HG03439 (cell line): ENCODE data around the gene CALM1.
"Not testable (repeated sequence)": the region's sequence is repeated elsewhere in the genome, so short reads cannot be mapped to it uniquely, and the experiment has no call there.

Experiments
- ATAC-seq: cut with Tn5 transposase; IDR thresholded peaks from one replicate; pipeline ENCODE4 v1.9.1; 2021; ENCODE audit warnings: mild to moderate bottlenecking, moderate library complexity; ENCODE audit not compliant: unreplicated experiment

CALM1 gene

DNA sequence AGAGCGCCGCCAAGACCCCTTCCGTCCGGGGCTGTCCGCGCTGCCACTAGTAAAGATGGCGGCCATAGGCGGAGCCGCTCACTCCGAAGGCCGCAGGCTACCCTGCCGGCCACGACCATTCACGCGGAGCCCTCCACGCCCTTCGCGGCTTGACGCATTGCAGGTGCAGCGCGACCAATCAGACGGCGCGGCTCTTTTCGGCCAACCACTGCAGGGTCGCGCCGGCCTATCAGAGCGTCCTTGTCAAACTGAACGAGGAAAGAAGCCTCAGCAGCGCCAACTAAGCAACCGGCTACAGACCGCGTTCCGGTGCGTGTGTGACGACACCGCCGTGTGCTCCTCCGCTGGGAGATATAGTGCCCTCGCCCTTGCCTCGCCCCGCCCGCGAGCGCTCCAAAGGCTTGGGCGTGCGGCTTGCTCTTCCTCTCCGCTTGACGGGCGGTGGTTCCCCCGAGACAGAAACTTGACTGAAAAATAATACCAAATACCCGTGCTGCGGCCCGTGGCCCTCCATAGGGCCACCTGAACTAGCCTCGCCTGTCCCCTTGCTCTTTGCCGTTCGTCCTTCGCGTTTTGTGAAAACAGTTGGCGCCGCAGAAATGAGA, 13.6 kb upstream of the CALM1 start:
- peak; percentile 91 for ATAC-seq

DNA sequence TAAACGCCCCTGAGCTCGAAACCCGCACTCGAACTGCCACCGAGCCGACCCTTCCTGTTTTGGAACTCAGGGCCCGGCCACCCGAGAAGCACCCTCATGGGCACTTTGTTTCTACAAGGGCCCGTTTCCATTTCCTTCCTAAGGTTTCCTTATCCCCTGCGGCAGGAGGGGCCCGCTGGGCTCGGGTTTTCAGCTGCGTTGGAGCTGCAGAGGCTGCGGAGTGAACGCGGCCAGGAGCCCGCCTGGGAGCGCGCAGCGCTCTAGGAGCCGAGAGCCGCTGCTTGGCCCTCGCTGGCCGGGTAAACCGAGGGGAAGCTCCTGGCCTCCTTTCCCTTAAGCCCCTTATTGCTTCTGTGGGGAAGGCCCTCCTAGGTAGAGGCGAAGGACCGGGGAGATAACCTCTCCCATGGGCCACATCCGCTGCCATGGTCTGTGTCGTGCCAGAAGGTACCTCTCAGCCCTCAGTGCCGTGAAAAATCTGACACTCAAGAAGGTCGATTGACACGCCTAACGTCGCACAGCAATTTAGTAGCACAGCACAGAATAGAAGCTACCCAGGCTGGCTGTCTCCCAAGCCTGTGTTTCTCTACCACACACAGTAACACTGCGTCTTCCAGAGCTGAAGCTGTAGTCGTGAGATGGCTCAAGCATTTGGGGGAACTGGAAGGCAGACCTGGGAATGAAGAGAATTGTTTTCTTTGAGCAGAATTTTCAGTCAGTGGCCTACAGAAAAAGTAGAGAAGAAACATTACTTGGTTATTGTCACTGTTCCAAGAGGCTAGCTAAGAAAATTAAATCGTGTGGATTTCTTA, 12.9 kb upstream of the CALM1 start:
- peak; percentile 13 for ATAC-seq

DNA sequence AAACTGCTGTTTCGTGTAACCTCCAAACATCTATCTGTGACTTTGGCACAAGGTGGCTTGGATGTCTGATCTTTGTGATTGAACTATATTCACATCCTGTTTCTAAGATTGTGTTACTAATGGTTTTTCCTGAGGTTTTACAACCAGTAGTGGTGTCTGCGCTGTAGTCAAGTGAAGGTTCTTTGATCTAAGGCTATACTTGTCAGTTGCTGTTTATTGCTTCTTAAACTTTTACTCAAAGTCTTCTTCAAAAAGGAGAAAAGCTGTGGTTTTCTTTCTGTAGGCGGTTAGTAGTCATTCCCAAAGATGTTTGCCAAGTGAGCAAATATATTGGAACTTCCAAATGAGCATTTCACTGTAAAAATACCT, 12.3 kb upstream of the CALM1 start:
- no peak for ATAC-seq

DNA sequence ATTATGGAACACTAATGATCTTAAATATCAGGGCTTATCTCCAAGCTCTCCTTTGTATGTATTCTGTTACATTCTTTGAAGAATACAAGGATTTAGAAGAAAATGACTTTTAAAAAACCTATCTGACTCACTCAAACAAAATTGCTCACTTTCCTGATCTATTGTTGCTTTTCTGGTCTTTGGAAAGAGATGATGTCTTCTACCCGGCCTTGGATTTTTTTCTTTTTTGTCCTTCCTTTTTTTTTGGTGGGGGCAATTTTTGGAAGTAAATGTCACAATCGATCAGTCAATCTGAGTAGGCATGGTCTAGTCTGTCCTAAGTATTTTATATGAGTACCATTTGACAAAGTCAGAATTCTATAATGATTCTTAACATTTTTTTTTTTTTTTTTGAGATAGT, 10.5 kb upstream of the CALM1 start:
- ATAC-seq, result no peak

DNA sequence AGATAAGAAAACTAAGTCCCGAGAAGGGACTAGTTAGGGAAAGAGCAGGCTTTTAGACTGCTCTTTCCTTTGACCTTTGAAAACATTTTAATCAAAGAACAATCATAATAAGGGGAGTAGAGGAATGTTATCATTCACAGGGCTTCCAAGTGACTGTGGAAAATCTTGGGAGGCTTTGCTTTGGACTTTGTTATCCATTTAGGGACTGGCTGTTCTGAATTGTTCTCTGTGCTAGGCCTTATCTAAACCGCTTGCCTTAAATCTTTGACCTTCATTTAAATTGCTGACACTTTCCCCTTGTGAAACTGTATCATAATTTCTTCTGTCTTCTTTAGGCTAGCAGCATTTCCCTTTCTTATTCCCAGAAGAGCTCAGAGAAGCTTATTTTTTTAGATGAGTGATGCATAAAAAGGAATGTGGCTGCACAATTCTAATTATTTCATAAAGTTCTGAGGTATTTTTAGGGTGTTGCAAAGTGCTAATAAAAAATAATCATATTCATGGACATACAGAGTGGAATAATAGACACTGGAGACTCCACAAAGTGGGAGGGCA, 9.5 kb upstream of the CALM1 start:
- ATAC-seq, result no peak

DNA sequence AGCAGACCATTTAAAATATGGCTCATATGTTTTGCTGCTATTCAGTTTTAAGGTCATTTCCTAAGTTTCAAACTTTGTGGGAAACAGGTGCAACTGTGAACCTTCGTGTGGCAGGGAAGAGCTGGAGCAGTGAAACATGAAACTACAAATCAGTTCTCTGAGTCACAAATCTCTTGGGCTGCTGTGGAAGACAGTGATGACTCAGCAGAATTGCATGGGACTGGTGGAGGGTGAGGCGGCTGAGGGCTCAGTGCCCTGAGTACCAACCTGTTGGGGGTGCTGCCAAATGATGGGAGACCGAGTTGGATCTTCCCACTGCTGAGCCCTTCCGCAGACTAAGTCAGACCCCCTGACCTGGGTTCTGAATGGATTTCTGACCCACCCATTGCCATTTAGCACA, 8.4 kb upstream of the CALM1 start:
- ATAC-seq, result no peak

DNA sequence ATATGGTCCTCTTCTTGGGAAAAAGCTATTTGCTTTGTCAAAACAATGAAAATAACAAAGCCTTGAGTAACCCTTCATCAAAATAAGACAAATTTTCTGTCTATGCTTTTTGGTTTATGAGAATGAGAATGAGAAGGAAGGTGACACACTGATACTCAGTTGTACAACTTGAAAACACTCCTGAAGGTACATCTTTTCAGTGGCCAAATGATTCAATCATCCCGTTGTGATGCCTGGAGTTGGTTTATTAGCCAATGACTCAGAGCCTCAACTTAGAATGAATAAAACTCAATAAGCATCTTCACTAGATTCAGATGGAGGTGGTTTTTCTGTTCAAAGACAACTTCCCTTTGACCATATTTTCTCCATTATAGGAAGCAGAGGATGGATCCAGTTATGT, 7.8 kb upstream of the CALM1 start:
- ATAC-seq, result no peak

DNA sequence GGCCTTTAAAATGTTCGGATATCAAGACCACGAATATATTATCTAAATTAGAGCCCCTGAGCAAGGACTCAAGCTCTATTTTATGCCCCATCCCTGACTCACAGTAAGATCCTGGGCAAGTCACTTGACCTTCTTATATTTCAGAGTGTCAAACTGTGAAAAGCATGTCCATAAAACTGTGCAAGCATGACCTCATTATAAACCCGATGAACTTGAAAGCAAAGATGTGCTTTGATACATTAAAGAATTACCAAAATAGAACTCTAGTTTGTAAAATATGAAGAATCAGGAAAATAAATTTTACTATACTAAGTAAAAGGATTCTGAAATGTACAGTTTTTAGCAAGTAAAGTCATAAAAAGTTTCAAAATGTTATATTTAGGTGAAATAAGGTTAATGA, 2.9 kb upstream of the CALM1 start:
- no peak for ATAC-seq

DNA sequence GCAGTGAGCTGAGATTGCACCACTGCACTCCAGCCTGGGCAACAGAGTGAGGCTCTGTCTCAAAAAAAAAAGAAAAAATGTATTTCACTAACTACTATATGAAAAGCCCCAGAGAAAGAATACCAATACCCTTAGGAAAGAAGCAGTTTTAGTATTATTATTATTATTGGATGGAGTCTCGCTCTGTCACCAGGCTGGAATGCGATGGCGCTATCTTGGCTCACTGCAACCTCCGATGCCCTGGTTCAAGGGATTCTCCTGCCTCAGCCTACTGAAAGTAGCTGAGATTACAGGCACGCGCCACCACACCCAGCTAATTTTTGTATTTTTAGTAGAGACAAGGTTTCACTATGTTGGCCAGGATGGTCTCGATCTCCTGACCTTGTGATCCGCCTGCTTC, 2.0 kb upstream of the CALM1 start:
- not testable (repeated sequence) for ATAC-seq

DNA sequence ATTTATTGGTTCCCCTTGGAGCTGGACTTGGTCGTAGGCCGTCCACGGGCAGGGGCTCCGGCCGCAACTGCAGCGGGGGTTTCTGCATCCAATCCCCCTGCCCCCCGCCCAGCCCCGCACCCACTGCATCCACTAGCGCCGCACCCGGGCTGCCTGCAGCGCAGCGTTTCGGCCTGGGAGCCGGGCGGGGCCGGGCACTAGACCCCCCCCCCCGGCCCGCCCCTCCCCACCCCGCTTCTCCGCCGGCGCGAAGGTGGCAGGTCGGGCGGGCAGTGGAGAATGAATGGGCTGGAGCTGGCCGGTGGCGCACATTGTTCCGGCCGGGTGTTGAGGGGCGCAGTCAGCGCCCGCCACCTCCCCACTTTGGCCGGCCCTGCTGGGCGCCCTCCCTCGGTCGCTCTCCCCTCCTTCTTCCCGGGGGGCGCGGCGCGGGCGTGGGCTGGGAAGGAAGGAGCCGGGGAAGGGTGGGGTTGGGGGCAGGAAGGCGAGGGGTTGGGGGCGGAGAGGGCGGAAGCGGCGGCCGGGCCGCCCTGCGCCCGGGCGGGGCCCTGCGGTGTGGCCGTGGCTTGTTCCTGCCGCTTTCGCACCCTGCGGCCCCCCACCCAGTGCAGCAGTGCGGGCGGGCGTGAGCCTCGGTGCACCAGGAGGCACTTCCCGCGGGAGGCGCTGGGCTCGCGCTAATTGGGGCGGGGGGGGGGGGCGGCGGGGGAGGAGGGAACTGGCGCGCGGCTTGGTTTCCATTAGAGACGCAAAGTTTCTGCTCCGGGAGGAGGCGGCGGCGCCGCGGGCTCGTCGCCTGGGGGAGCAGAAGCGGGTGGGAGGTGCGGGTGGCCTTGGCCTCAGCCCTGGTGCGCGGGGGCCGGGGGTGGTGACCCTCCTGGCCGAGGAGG, 841 bp downstream of the CALM1 start:
- peak; percentile 9 for ATAC-seq

DNA sequence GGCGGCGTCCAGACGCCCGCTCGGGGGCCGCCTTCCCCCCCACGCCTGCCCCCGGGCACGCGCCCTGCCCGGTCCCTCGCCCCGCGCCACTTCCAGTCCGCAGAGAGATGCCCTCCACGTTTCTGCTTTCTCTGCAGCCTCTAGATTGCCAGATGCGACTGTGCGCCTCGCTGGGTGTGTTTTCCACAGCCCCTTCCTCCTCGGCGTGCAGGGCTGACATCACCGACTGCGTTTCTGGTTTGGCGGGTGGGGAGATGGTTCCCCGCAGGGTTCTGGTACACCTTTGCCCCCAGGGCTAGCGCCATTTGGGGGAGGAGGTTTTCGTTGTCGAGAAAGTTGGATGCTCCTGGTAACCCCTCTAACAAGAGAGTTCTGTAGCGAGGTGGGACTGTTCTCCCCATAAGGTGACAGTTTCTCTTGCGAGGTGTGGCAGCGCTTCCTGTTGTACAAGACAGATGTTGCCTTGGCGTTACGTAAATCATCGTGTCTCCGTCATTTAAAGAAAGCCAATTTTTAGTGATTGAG, 1.5 kb downstream of the CALM1 start:
- peak; percentile 19 for ATAC-seq

DNA sequence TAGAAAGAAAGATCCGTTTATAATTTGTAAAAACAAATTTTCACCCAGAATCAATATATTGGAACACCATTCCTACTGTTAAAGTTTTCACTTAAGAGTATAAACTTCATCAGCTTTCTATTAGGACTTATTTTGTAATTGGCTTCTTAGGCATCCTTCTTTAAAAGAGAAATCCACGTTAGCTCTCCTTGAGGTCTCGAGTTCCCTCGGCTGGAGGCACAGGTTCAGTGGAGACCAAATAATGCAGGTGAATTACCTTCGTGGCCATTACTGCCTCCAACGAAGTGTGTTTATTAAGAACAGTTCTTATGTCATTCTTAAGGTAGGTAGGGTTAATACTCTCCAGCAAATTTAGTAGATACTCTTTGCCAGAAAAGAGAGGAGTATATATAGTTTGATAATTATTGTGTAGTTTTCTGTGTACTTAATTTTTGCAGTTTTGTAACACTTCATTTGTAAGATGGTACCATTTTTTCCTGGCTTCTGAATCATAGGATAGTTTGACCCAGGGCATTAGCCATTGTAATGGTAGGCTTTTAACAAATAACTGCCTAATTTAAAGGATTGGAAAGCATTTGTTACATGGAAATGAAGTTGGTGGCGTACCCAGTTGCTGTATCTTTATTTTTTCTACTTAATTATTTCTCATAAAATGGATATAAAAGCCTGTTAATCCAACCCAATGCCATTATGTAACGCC, 2.2 kb downstream of the CALM1 start:
- ATAC-seq, result no peak

DNA sequence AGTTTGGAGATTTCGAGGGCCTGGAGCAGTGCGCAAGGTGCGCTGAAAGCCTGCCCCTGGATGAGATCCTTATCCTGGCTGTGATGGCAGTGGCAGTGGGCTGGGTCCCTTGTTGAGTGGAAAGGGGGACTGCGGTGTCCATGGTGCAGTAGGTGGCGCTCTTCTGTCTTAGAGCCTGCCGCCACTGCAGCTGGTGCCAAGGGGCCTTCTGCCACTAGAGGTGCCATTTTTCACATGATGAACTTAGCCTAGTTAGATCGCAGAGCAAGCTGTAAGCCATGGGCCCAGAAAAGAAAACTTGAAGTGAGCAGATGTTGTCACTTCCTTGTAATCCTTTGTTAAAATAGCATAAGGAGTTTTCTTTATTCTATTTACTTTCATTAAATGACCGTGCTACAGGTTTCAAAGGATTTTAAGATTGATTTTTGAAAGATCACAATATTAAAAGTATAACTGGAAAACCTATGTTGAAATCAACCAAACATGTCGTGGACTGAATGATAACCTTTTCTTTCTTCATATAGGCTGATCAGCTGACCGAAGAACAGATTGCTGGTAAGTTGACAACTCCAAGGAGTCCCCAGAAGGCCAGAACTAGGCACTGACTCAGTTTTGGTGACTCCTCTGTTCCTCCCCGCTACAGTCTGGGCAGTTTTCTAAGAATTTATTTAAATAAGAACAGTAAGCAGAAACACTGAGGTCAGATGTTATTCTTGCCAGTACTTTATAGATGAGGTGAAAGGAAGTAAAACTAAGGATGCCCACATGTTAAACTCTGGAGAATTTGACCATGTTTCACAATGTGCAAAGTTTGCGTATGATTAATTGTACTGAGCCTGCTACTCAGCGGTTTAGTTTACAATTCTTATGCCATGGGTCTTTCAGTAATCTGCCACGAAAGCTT, 3.0 kb downstream of the CALM1 start:
- ATAC-seq, result peak; percentile 49

DNA sequence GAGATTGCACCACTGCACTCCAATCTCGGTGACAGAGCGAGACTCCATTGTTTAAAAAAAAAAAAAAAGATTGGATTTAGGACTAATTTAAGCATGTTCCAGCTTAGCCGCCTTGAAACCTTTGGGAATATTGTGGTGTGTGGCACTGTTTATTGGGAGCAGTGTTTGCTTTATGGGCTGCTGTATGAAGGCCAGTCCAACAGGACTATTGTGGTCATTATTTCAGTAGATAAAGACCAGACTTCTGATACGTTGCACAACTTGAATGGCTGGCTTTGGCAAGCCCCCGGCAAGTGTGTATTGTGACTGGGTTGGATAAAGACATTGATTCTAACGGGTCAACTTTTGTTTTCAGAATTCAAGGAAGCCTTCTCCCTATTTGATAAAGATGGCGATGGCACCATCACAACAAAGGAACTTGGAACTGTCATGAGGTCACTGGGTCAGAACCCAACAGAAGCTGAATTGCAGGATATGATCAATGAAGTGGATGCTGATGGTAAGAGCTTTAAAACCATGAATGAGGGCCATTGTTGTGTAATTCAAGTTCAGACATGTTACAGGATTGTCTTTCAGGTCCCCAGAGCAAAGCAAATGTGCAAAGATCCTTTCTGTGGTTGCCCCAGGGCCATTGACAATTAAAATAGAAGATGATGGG, 4.2 kb downstream of the CALM1 start:
- no peak for ATAC-seq

DNA sequence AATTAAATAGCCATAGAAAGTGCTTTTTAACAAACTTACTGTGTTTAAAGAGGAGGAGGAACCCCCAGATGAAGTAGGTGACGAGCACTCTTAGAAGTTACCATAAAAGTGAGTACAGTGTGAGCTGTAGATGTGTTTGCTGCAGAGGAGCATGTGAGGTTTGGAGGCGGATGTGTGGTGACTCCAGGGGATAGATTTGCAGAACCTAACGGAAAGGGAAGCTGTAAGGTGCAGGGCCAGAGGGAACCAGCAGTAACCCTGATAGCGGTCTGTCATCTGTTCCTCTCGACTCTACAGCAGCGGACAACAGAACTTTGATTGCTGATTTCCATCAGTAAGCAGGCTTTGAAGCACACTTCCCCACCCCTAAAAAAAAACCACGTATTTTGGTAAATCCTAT, 5.2 kb downstream of the CALM1 start:
- ATAC-seq, result no peak

DNA sequence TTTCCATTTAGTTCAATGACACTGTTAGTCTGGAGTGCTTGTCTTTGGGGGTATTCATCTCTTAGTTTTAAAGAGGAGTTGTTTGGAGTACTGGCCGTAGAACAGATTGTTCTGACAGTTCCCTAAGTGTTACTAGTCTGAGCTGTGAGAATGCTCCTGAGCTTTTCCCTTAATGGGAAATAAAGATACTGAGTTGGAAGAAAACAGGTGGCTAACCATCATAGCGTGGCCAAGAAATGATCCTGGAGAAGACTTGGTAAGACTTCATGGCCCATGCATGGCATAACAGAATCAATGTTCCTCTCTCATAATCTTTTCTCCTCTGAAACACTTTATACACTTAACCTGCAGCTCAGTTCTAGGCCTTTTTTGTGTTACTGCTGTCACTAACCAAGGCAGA, 6.2 kb downstream of the CALM1 start:
- no peak for ATAC-seq

DNA sequence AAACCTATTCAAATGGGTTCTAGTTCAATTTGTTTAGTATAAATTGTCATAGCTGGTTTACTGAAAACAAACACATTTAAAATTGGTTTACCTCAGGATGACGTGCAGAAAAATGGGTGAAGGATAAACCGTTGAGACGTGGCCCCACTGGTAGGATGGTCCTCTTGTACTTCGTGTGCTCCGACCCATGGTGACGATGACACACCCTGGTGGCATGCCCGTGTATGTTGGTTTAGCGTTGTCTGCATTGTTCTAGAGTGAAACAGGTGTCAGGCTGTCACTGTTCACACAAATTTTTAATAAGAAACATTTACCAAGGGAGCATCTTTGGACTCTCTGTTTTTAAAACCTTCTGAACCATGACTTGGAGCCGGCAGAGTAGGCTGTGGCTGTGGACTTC, 8.3 kb downstream of the CALM1 start:
- no peak for ATAC-seq

DNA sequence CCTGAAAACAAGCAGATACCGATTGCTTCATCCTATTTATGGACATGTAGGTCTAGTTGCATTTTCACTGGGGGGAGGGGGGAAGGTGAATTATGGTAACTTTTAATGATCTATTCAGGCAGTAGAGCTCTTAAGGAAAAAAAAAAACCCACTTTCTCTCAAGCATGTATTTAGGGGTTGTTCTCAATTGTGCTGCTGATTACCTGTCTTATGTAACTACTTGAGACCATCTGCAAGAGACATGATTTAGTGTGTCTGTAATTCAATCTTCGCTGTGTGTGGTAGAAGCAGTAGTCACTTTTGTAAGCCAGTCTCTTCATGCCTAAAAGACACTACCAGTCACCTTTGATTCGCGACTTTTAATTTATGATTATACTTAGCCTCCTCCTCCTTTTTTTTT, 8.9 kb downstream of the CALM1 start:
- no peak for ATAC-seq

DNA sequence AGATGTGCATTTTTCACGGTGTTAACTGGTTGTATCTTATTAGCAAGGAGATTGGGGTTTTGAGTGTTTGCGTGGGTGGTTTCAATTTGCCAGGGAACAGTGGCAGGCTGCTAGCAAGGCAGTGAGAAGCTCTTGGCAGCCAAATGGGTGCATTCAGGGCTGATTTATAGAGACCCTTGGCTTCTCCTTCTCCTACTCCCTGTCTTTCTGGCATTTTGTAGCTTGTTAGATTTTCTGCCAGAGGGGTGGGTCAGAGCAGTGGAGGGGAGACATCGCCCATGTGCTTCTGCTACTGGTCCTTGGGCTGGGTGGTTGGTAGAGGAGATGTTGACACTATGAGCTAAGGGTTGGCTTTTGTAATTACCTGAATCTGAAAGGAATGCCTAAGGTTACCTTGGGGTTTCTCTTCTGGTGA, 9.6 kb downstream of the CALM1 start:
- no peak for ATAC-seq
